ENCODE data around the gene ANGPT4. TPM values are rescaled to one million over a fixed set of nuclear protein-coding genes. Genes with fewer than 3 reads are reported as not detected.

The ANGPT4 gene
- total and polyA plus RNA-seq, 2 of the 13 experiments (the other 11 are each of a cell fraction or from before 2014, with no cell fraction given), result not detected

GRCh38 chr20:868279-868678, 47.9 kb downstream of the ANGPT4 start:
- Histone ChIP-seq H3K79me2 (ENCODE audit: insufficient read depth, low read length) (no peaks in the 10 kb centered on the region), H2AFZ (ENCODE audit: low read length) (no peak overlapping the region), H3K4me3 (replicated peaks in 1 of 3; ENCODE audit: insufficient read depth in 1 of 3, low read depth in 2 of 3, low read length in 3 of 3) (no peak overlapping the region), H3K4me1 (ENCODE audit: insufficient read depth, low read length) (no peaks in the 10 kb centered on the region), H3K36me3 (replicated peaks in 1 of 2; ENCODE audit: control insufficient read depth in 1 of 2, insufficient read depth in 2 of 2, low read length in 2 of 2) (no peaks in the 10 kb centered on the region), H4K20me1 (ENCODE audit: insufficient read depth, low read length) (no peaks in the 10 kb centered on the region), H3K9ac (ENCODE audit: insufficient read depth, low read depth, low read length) (no peak overlapping the region), H3K9me3 (ENCODE audit: low read length) (no peaks in the 10 kb centered on the region), H3K27me3 (ENCODE audit: control insufficient read depth in 1 of 2, insufficient read depth in 2 of 2, low read length in 2 of 2) (no peaks in the 10 kb centered on the region; a peak in 1 of 5 replicates), H3K4me2 (ENCODE audit: low read depth, low read length) (no peak overlapping the region), H3K27ac (ENCODE audit: extremely low read length, insufficient read depth, low read length) (no peak overlapping the region)
- WGBS (ENCODE audit: low lambda C conversion rate), result 56% methylated on average over 9 of the region's 9 CpGs
- FAIRE-seq (no peak), ATAC-seq (no peak), DNase-seq (ENCODE audit: low spot score) (no peak)
- ChIA-PET CTCF (ENCODE audit: low intra/inter-chr PET ratio, low total read pairs) (no interaction called here), POLR2A (no interaction called here)
- intact Hi-C loops (cut with micrococcal nuclease; ENCODE audit: unreplicated experiment) (no loop called here), in situ Hi-C loops (cut with HindIII; ENCODE audit: extremely low pct_ligation_motif_present, low pct_unique_long_range_greater_than_20kb) (no loop called here)
- BruUV-seq (replicated peaks), result no TSS peak
- TF ChIP-seq, protein P1, sequence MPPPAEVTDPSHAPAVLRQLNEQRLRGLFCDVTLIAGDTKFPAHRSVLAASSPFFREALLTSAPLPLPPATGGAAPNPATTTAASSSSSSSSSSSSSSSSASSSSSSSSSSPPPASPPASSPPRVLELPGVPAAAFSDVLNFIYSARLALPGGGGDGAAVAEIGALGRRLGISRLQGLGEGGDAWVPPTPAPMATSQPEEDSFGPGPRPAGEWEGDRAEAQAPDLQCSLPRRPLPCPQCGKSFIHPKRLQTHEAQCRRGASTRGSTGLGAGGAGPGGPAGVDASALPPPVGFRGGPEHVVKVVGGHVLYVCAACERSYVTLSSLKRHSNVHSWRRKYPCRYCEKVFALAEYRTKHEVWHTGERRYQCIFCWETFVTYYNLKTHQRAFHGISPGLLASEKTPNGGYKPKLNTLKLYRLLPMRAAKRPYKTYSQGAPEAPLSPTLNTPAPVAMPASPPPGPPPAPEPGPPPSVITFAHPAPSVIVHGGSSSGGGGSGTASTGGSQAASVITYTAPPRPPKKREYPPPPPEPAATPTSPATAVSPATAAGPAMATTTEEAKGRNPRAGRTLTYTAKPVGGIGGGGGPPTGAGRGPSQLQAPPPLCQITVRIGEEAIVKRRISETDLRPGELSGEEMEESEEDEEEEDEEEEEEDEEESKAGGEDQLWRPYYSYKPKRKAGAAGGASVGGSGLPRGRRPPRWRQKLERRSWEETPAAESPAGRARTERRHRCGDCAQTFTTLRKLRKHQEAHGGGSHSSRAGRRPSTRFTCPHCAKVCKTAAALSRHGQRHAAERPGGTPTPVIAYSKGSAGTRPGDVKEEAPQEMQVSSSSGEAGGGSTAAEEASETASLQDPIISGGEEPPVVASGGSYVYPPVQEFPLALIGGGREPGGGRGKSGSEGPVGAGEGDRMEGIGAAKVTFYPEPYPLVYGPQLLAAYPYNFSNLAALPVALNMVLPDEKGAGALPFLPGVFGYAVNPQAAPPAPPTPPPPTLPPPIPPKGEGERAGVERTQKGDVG (CRISPR knock-in tag; IDR thresholded peaks at IDR 0.05; ENCODE audit: borderline replicate concordance), result no peak
- TF ChIP-seq ZNF382 (CRISPR knock-in tag; IDR thresholded peaks at IDR 0.05; ENCODE audit: borderline replicate concordance) (no peak), CREB1 (IDR thresholded peaks at IDR 0.05) (no peak), CREB1 (CRISPR knock-in tag; IDR thresholded peaks at IDR 0.05) (no peak), SP5 (CRISPR knock-in tag; IDR thresholded peaks at IDR 0.05; ENCODE audit: borderline replicate concordance, low read depth) (no peak), YY1 (IDR thresholded peaks at IDR 0.05; ENCODE audit: insufficient read depth, insufficient replicate concordance, low read depth, low read length) (no peak), ZNF639 (CRISPR knock-in tag; conservative IDR thresholded peaks at IDR 0.05) (no peak), HOXA7 (CRISPR knock-in tag; IDR thresholded peaks at IDR 0.05) (no peak), ZNF446 (CRISPR knock-in tag; IDR thresholded peaks at IDR 0.05) (no peak), TARDBP (CRISPR knock-in tag; IDR thresholded peaks at IDR 0.05) (no peak), KLF12 (CRISPR knock-in tag; IDR thresholded peaks at IDR 0.05; ENCODE audit: borderline replicate concordance) (no peak)
- TF ChIP-seq, protein P2, sequence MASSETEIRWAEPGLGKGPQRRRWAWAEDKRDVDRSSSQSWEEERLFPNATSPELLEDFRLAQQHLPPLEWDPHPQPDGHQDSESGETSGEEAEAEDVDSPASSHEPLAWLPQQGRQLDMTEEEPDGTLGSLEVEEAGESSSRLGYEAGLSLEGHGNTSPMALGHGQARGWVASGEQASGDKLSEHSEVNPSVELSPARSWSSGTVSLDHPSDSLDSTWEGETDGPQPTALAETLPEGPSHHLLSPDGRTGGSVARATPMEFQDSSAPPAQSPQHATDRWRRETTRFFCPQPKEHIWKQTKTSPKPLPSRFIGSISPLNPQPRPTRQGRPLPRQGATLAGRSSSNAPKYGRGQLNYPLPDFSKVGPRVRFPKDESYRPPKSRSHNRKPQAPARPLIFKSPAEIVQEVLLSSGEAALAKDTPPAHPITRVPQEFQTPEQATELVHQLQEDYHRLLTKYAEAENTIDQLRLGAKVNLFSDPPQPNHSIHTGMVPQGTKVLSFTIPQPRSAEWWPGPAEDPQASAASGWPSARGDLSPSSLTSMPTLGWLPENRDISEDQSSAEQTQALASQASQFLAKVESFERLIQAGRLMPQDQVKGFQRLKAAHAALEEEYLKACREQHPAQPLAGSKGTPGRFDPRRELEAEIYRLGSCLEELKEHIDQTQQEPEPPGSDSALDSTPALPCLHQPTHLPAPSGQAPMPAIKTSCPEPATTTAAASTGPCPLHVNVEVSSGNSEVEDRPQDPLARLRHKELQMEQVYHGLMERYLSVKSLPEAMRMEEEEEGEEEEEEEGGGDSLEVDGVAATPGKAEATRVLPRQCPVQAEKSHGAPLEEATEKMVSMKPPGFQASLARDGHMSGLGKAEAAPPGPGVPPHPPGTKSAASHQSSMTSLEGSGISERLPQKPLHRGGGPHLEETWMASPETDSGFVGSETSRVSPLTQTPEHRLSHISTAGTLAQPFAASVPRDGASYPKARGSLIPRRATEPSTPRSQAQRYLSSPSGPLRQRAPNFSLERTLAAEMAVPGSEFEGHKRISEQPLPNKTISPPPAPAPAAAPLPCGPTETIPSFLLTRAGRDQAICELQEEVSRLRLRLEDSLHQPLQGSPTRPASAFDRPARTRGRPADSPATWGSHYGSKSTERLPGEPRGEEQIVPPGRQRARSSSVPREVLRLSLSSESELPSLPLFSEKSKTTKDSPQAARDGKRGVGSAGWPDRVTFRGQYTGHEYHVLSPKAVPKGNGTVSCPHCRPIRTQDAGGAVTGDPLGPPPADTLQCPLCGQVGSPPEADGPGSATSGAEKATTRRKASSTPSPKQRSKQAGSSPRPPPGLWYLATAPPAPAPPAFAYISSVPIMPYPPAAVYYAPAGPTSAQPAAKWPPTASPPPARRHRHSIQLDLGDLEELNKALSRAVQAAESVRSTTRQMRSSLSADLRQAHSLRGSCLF (CRISPR knock-in tag; IDR thresholded peaks at IDR 0.05; ENCODE audit: borderline replicate concordance), result no peak
- TF ChIP-seq, protein P3, sequence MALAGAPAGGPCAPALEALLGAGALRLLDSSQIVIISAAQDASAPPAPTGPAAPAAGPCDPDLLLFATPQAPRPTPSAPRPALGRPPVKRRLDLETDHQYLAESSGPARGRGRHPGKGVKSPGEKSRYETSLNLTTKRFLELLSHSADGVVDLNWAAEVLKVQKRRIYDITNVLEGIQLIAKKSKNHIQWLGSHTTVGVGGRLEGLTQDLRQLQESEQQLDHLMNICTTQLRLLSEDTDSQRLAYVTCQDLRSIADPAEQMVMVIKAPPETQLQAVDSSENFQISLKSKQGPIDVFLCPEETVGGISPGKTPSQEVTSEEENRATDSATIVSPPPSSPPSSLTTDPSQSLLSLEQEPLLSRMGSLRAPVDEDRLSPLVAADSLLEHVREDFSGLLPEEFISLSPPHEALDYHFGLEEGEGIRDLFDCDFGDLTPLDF (CRISPR knock-in tag; IDR thresholded peaks at IDR 0.05), result no peak
